HepG2 (cell line): ENCODE data around the gene ACADVL. TPM values are rescaled to one million over a fixed set of nuclear protein-coding genes. Genes with fewer than 3 reads are reported as not detected.

Experiments
- CREB1 ChIP-seq, 2 experiments: fragments of 450-650 bp in 1 of 2; IDR thresholded peaks; 2 replicates each; pipeline ENCODE4 v1.6.1; 2016 to 2017; ENCODE audit warnings: control low read depth in 1 of 2, mild to moderate bottlenecking in 1 of 2, missing compliant biosample characterization in 1 of 2, missing genetic modification characterization in 1 of 2
- GTF2F1 ChIP-seq: fragments of 150-350 bp; IDR thresholded peaks from 2 replicates; pipeline ENCODE4 v1.6.1; 2014; ENCODE audit warnings: low read length
- HNF4G ChIP-seq, 2 experiments: sonication (generic) in 1 of 2; formaldehyde crosslinking in 1 of 2; IDR thresholded peaks; 2 replicates each; pipeline versions ENCODE4 v1.4.0 to v1.6.1; 2011 to 2020; ENCODE audit warnings: borderline replicate concordance in 2 of 2, low read depth in 2 of 2, mild to moderate bottlenecking in 2 of 2, low read length in 1 of 2, missing genetic modification reagents in 1 of 2, moderate library complexity in 1 of 2
- IRF2 ChIP-seq: IDR thresholded peaks from 2 replicates; pipeline ENCODE4 v1.6.1; 2018; ENCODE audit warnings: missing genetic modification reagents, missing compliant biosample characterization
- KAT7 ChIP-seq: IDR thresholded peaks from 2 replicates; pipeline ENCODE4 v1.6.1; 2018; ENCODE audit warnings: borderline replicate concordance, missing compliant biosample characterization
- KLF9 ChIP-seq: IDR thresholded peaks from 2 replicates; pipeline ENCODE4 v1.6.1; 2016; ENCODE audit warnings: low read depth
- MZF1 ChIP-seq: sonication (generic); formaldehyde crosslinking; IDR thresholded peaks from 2 replicates; pipeline ENCODE4 v1.8.1; 2023; ENCODE audit warnings: mild to moderate bottlenecking, missing genetic modification reagents, borderline replicate concordance
- PAX8 ChIP-seq: sonication (generic); formaldehyde crosslinking; IDR thresholded peaks from 2 replicates; pipeline ENCODE4 v1.8.0; 2022; ENCODE audit warnings: mild to moderate bottlenecking, missing genetic modification reagents, borderline replicate concordance
- RBM22 ChIP-seq: fragments of 200-400 bp; formaldehyde crosslinking; optimal IDR thresholded peaks from 2 replicates; pipeline ENCODE3; 2017; ENCODE audit warnings: mild to moderate bottlenecking, low read length, moderate library complexity
- SIX1 ChIP-seq: sonication (generic); formaldehyde crosslinking; IDR thresholded peaks from 2 replicates; pipeline ENCODE4 v1.4.0; 2020; ENCODE audit warnings: missing genetic modification reagents, borderline replicate concordance
- SMAD9 ChIP-seq: sonication (generic); formaldehyde crosslinking; IDR thresholded peaks from 2 replicates; pipeline ENCODE4 v1.5.1; 2020; ENCODE audit warnings: mild to moderate bottlenecking, missing genetic modification reagents
- YY1 ChIP-seq: IDR thresholded peaks from 2 replicates; pipeline ENCODE4 v1.6.1; 2011; ENCODE audit warnings: low read length, low read depth, moderate library complexity, mild to moderate bottlenecking; ENCODE audit not compliant: insufficient read depth, insufficient replicate concordance
- ZFP1 ChIP-seq: IDR thresholded peaks from 2 replicates; pipeline ENCODE4 v1.6.1; 2016
- ZNF124 ChIP-seq: sonication (generic); formaldehyde crosslinking; IDR thresholded peaks from 2 replicates; pipeline ENCODE4 v1.4.0; 2020; ENCODE audit warnings: missing genetic modification reagents
- ZNF747 ChIP-seq: sonication (generic); formaldehyde crosslinking; IDR thresholded peaks from 2 replicates; pipeline ENCODE4 v1.8.1; 2023; ENCODE audit warnings: missing genetic modification reagents, mild to moderate bottlenecking, borderline replicate concordance
- polyA plus RNA-seq, 8 experiments: library from polyadenylated mRNA; depleted of rRNA in 3 of 8; stranded (reverse) in 7 of 8; unstranded in 1 of 8; fragments of >200 nt; fragmentation: Illumina TruSeq in 4 of 8; extraction: Trizol in 4 of 8; gene quantifications; 2 replicates each; pipeline versions ENCODE4 v1.2.1 to v1.2.3, GENCODE V29; 2011 to 2016; ENCODE audit warnings: low read depth in 4 of 8, missing spikeins in 1 of 8, mixed read lengths in 1 of 8; ENCODE audit not compliant: insufficient read depth in 1 of 8
- total RNA-seq, 5 experiments: library from RNA; depleted of rRNA; stranded (reverse); fragments of >200 nt; fragmentation: Illumina TruSeq; extraction: Trizol; gene quantifications; 2 replicates each; pipeline ENCODE4 v1.2.3, GENCODE V29; 2016; ENCODE audit warnings: low read depth in 1 of 5
- TF ChIP-seq, protein P1 (sequence below): sonication (generic); formaldehyde crosslinking; IDR thresholded peaks from 2 replicates; pipeline ENCODE4 v1.4.0; 2020; ENCODE audit warnings: low read depth, mild to moderate bottlenecking, missing genetic modification reagents
- TF ChIP-seq, protein P2 (sequence below): sonication (generic); formaldehyde crosslinking; IDR thresholded peaks from 2 replicates; pipeline ENCODE4 v1.8.0; 2022; ENCODE audit warnings: missing genetic modification reagents, mild to moderate bottlenecking, borderline replicate concordance
- TF ChIP-seq, protein P3 (sequence below): sonication (generic); formaldehyde crosslinking; conservative IDR thresholded peaks from 2 replicates; pipeline ENCODE4 v1.4.0; 2020; ENCODE audit warnings: mild to moderate bottlenecking, missing genetic modification reagents, moderate library complexity
- TF ChIP-seq, protein P4 (sequence below): fragments of 450-650 bp; IDR thresholded peaks from 2 replicates; pipeline ENCODE4 v1.6.1; 2016
- TF ChIP-seq, protein P5 (sequence below): sonication (generic); formaldehyde crosslinking; IDR thresholded peaks from 2 replicates; pipeline ENCODE4 v1.5.0; 2020; ENCODE audit warnings: mild to moderate bottlenecking, missing genetic modification reagents

Gene ACADVL
- total and polyA plus RNA-seq, 2 of the 13 experiments (the other 11 are each of a cell fraction or from before 2014, with no cell fraction given) = 219 to 412 TPM

DNA sequence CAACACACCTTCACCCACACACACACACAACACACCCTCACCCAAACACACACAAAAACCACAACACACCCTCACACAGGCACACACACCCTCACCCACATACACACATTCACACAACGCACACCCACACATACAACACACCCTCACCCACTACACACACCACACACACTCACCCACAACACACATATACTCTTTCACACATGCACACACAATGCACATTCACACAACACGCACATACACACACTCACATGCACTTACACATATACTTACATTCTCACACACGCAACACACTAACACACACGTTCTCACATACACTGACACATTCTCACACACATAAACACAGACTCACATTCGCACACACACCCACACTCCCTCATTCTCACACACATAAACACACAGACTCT, 44.4 kb upstream of the ACADVL start (continued):
- TF ChIP-seq YY1 (no peak), HNF4G (IDR thresholded peaks at IDR 0.05; ENCODE audit: borderline replicate concordance, low read depth, low read length) (no peak), HNF4G (CRISPR knock-in tag; IDR thresholded peaks at IDR 0.05; ENCODE audit: borderline replicate concordance, low read depth) (no peak), IRF2 (CRISPR knock-in tag) (no peak), ZNF124 (CRISPR knock-in tag) (no peak), SMAD9 (CRISPR knock-in tag) (no peak), SIX1 (CRISPR knock-in tag) (no peak), CREB1 (IDR thresholded peaks at IDR 0.05) (no peak), CREB1 (CRISPR knock-in tag; IDR thresholded peaks at IDR 0.05) (no peak), GTF2F1 (no peak), ZFP1 (CRISPR knock-in tag) (no peak), PAX8 (no peak), RBM22 (peak; percentile 81), MZF1 (CRISPR knock-in tag) (no peak), KAT7 (no peak), KLF9 (CRISPR knock-in tag) (no peak), ZNF747 (CRISPR knock-in tag) (no peak)
- TF ChIP-seq, protein P1, sequence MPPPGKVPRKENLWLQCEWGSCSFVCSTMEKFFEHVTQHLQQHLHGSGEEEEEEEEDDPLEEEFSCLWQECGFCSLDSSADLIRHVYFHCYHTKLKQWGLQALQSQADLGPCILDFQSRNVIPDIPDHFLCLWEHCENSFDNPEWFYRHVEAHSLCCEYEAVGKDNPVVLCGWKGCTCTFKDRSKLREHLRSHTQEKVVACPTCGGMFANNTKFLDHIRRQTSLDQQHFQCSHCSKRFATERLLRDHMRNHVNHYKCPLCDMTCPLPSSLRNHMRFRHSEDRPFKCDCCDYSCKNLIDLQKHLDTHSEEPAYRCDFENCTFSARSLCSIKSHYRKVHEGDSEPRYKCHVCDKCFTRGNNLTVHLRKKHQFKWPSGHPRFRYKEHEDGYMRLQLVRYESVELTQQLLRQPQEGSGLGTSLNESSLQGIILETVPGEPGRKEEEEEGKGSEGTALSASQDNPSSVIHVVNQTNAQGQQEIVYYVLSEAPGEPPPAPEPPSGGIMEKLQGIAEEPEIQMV (CRISPR knock-in tag) = no peak
- TF ChIP-seq, protein P2, sequence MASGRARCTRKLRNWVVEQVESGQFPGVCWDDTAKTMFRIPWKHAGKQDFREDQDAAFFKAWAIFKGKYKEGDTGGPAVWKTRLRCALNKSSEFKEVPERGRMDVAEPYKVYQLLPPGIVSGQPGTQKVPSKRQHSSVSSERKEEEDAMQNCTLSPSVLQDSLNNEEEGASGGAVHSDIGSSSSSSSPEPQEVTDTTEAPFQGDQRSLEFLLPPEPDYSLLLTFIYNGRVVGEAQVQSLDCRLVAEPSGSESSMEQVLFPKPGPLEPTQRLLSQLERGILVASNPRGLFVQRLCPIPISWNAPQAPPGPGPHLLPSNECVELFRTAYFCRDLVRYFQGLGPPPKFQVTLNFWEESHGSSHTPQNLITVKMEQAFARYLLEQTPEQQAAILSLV (CRISPR knock-in tag) = 0 out of 2 replicates have a peak, but pooled peaks have one; percentile 33
- TF ChIP-seq, protein P3, sequence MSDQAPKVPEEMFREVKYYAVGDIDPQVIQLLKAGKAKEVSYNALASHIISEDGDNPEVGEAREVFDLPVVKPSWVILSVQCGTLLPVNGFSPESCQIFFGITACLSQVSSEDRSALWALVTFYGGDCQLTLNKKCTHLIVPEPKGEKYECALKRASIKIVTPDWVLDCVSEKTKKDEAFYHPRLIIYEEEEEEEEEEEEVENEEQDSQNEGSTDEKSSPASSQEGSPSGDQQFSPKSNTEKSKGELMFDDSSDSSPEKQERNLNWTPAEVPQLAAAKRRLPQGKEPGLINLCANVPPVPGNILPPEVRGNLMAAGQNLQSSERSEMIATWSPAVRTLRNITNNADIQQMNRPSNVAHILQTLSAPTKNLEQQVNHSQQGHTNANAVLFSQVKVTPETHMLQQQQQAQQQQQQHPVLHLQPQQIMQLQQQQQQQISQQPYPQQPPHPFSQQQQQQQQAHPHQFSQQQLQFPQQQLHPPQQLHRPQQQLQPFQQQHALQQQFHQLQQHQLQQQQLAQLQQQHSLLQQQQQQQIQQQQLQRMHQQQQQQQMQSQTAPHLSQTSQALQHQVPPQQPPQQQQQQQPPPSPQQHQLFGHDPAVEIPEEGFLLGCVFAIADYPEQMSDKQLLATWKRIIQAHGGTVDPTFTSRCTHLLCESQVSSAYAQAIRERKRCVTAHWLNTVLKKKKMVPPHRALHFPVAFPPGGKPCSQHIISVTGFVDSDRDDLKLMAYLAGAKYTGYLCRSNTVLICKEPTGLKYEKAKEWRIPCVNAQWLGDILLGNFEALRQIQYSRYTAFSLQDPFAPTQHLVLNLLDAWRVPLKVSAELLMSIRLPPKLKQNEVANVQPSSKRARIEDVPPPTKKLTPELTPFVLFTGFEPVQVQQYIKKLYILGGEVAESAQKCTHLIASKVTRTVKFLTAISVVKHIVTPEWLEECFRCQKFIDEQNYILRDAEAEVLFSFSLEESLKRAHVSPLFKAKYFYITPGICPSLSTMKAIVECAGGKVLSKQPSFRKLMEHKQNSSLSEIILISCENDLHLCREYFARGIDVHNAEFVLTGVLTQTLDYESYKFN (CRISPR knock-in tag) = no peak
- TF ChIP-seq, protein P4, sequence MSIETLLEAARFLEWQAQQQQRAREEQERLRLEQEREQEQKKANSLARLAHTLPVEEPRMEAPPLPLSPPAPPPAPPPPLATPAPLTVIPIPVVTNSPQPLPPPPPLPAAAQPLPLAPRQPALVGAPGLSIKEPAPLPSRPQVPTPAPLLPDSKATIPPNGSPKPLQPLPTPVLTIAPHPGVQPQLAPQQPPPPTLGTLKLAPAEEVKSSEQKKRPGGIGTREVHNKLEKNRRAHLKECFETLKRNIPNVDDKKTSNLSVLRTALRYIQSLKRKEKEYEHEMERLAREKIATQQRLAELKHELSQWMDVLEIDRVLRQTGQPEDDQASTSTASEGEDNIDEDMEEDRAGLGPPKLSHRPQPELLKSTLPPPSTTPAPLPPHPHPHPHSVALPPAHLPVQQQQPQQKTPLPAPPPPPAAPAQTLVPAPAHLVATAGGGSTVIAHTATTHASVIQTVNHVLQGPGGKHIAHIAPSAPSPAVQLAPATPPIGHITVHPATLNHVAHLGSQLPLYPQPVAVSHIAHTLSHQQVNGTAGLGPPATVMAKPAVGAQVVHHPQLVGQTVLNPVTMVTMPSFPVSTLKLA = 0 out of 2 replicates have a peak, but pooled peaks have one; percentile 8
- TF ChIP-seq, protein P5, sequence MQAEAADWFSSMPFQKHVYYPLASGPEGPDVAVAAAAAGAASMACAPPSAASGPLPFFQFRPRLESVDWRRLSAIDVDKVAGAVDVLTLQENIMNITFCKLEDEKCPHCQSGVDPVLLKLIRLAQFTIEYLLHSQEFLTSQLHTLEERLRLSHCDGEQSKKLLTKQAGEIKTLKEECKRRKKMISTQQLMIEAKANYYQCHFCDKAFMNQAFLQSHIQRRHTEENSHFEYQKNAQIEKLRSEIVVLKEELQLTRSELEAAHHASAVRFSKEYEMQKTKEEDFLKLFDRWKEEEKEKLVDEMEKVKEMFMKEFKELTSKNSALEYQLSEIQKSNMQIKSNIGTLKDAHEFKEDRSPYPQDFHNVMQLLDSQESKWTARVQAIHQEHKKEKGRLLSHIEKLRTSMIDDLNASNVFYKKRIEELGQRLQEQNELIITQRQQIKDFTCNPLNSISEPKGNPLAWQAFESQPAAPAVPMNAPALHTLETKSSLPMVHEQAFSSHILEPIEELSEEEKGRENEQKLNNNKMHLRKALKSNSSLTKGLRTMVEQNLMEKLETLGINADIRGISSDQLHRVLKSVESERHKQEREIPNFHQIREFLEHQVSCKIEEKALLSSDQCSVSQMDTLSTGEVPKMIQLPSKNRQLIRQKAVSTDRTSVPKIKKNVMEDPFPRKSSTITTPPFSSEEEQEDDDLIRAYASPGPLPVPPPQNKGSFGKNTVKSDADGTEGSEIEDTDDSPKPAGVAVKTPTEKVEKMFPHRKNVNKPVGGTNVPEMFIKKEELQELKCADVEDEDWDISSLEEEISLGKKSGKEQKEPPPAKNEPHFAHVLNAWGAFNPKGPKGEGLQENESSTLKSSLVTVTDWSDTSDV (CRISPR knock-in tag) = no peak
